ENCODE results near the gene PREX1. TPM values are rescaled to one million over a fixed set of nuclear protein-coding genes. Genes with fewer than 3 reads are reported as not detected.

Gene PREX1
- total and polyA plus RNA-seq, 2 donors (not counting 3 experiments of a cell fraction or from before 2014, with no cell fraction given), result 51.3 to 72.9 TPM

- Histone ChIP-seq H3K36me3 (ENCODE audit: control insufficient read depth in 2 of 2, extremely low read depth in 1 of 2, insufficient read depth in 2 of 2, low read length in 2 of 2) (peaks cover 0 to 4% of the 10 kb centered on the region in 2 experiments), H3K9ac (replicated peaks; ENCODE audit: extremely low read depth, insufficient read depth, low read length) (no peak overlapping the region), H3K4me1 (ENCODE audit: control insufficient read depth, extremely low read depth, insufficient read depth, low read length) (peaks cover 12% of the 10 kb centered on the region), H3K27ac (ENCODE audit: insufficient read depth, low read depth, low read length) (no peak overlapping the region), H3K9me3 (replicated peaks; ENCODE audit: control insufficient read depth, insufficient read depth, low read length) (no peaks in the 10 kb centered on the region), H3K79me2 (ENCODE audit: control insufficient read depth, insufficient read depth, low read length) (no peaks in the 10 kb centered on the region), H2AFZ (ENCODE audit: low read depth, low read length) (no peak overlapping the region), H3K4me2 (ENCODE audit: insufficient read depth, low read length) (no peak overlapping the region), H4K20me1 (replicated peaks; ENCODE audit: control insufficient read depth, extremely low read depth, insufficient read depth, low read length) (no peaks in the 10 kb centered on the region), H3K4me3 (replicated peaks in 1 of 3; ENCODE audit: insufficient read depth in 1 of 3, low read depth in 1 of 3, low read length in 3 of 3) (no peak overlapping the region), H3K9me1 (replicated peaks; ENCODE audit: control insufficient read depth, extremely low read depth, insufficient read depth, low read length) (no peaks in the 10 kb centered on the region), H3K27me3 (ENCODE audit: control insufficient read depth in 2 of 2, insufficient read depth in 2 of 2, low read length in 2 of 2) (no peaks in the 10 kb centered on the region)
- no TSS peak for BruUV-seq (replicated peaks)
- no peak for DNase-seq (ENCODE audit: low read depth, low spot score)
- FAIRE-seq, result no peak
- TF ChIP-seq CTCF (IDR thresholded peaks at IDR 0.05; ENCODE audit: extremely low read depth in 1 of 2, insufficient read depth in 1 of 2, low read depth in 1 of 2, low read length in 2 of 2) (no peak), POLR2A (IDR thresholded peaks at IDR 0.05; ENCODE audit: low read depth, low read length) (no peak), MAX (IDR thresholded peaks at IDR 0.05; ENCODE audit: insufficient read depth, insufficient read length) (no peak), EZH2 (IDR thresholded peaks at IDR 0.05; ENCODE audit: borderline replicate concordance, low read depth, low read length, severe bottlenecking) (no peak), GATA2 (IDR thresholded peaks at IDR 0.05; ENCODE audit: insufficient read depth, insufficient read length, low read depth, low read length) (no peak), POLR2AphosphoS5 (IDR thresholded peaks at IDR 0.05; ENCODE audit: insufficient read depth, low read depth, low read length) (no peak), MYC (IDR thresholded peaks at IDR 0.05; ENCODE audit: low read depth, low read length) (no peak), FOS (IDR thresholded peaks at IDR 0.05; ENCODE audit: borderline replicate concordance, insufficient read depth, low read length) (no peak), JUN (IDR thresholded peaks at IDR 0.05; ENCODE audit: borderline replicate concordance, insufficient read depth, insufficient read length, low read depth) (no peak)
- CTCF ChIA-PET, result interaction anchor here (0.6 to 6.2 kb wide), 119 partner anchors 9 to 1868 kb away, joined by 3 to 302 read pairs (median 4); partner anchors contain the start of genes NCOA3 and SULF2
- POLR2A ChIA-PET, result interaction anchor here (0.8 kb wide), 1 partner anchor 834 kb away, joined by 3 read pairs; no protein-coding TSS in a partner anchor
- dilution Hi-C loops (cut with MboI; ENCODE audit: extremely low pct_ligation_motif_present, low sequenced_read_pairs), result no loop called here
- intact Hi-C loops (cut with micrococcal nuclease), result loop anchor here (1.0 to 5.0 kb wide), 3 partner anchors 648 to 1423 kb away; no protein-coding TSS in a partner anchor
These were observed 207.7 kb downstream of the PREX1 start for GRCh38 chr20:48620154-48620506.
